A673 (cell line): ENCODE results near the gene ARHGEF40.

ENCODE experiments used
- CTCF ChIP-seq: fragments of 300-800, 200-600 bp; sonication (generic); conservative IDR thresholded peaks from 2 replicates; pipeline ENCODE4 v1.5.1; 2017; ENCODE audit warnings: low read depth, mild to moderate bottlenecking, antibody characterized with exemption, low read length, moderate library complexity, mixed read lengths
- EZH2 ChIP-seq: fragments of 200-600 bp; sonication (generic); IDR thresholded peaks from 2 replicates; pipeline ENCODE4 v1.6.1; 2017; ENCODE audit warnings: borderline replicate concordance, low read depth, mild to moderate bottlenecking, mixed read lengths, antibody characterized with exemption, low read length; ENCODE audit not compliant: poor library complexity, severe bottlenecking

GRCh38 chr14:21100931-21101330 lies 30.8 kb downstream of the ARHGEF40 start, which contains the start of gene TMEM253:
- TF ChIP-seq CTCF, result no peak
- TF ChIP-seq EZH2, result no peak
